GM12874 (cell line): ENCODE data around the gene SMAGP.

Experiments used
- TF ChIP-seq, protein P1 (sequence below): IDR thresholded peaks from 2 replicates; pipeline ENCODE4 v1.5.1; 2011; ENCODE audit warnings: low read depth, mild to moderate bottlenecking, control low read depth, low read length, moderate library complexity; ENCODE audit not compliant: insufficient read depth

SMAGP gene

DNA sequence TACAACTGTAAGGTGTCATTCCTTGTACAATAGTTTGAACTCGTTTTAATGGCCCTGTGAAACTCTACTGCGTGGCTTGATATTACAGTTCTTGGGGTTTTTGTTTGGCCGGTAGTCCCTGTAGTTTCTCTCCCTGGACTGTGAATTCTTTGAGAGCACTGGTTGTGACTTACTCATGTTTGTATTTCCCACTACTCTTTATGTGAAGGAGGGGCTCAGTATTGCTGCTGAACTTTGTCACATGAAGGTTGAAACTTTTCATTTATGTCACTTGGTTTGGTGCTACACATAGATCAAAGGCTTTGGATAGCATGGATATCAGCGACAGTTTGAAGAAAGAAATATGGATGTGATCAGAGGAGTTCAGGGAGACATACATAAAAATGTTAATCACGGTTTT lies 50.9 kb downstream of the SMAGP start:
- TF ChIP-seq, protein P1, sequence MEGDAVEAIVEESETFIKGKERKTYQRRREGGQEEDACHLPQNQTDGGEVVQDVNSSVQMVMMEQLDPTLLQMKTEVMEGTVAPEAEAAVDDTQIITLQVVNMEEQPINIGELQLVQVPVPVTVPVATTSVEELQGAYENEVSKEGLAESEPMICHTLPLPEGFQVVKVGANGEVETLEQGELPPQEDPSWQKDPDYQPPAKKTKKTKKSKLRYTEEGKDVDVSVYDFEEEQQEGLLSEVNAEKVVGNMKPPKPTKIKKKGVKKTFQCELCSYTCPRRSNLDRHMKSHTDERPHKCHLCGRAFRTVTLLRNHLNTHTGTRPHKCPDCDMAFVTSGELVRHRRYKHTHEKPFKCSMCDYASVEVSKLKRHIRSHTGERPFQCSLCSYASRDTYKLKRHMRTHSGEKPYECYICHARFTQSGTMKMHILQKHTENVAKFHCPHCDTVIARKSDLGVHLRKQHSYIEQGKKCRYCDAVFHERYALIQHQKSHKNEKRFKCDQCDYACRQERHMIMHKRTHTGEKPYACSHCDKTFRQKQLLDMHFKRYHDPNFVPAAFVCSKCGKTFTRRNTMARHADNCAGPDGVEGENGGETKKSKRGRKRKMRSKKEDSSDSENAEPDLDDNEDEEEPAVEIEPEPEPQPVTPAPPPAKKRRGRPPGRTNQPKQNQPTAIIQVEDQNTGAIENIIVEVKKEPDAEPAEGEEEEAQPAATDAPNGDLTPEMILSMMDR: no peak

DNA sequence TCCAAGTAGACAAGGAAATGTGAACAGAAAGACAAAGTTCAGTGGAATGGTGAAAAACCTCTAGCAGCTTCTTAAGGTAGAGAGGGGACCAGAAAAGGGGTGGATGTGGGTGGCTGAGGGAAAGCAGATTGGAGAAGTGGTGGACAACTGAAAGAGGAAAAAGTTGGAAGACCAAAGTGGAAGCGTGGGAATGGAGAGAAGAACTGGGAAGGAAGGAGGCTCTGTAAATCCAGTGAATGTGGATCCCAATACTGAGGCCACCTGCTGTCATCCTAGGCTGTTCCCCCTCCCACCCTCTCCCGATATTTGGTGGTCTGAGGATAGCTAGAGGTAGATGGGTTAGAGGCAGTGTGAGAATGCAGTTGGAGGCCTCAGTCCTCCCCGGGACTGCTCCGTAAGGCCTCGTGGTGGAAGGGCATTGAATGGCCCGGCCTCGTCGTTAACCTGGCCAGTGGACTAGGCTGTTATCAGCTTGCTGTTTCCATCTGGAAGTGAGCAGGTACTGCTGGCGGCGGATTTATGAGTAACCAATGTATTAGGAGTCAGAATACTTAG lies 51.5 kb downstream of the SMAGP start:
- TF ChIP-seq, protein P1: no peak

DNA sequence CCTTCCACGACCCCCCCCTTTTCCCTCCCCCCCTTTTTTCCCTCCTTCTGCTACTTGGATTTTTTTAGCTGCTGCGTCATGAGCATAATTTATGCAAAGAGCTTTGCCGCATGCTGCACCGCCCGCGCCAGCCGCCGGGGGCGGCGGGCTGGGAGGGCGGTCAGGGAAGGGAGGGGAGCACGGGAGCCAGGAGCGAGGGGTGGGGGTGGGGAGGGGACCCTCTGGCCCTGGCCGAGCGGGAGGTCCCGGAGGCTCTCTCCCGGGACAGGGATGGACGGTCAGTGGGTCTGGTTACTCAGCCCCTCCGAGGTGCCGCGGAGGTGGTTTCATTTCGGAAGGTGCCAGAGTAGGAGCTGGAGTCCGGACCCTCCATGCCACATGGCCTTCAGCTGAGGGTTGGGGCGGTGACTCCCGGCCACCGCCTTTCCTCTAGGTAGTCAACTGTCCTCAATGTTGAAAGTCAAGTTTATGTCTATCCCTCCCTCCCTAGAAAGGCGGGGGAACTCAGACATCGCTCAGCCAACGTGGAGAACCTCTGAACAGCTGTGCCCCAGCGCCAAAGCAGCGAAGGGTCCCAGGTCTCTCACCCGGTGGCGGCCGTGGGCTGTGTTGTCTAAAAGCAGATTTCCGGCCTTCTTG lies 52.1 kb downstream of the SMAGP start, which contains the start of gene POU6F1:
Gene POU6F1 (minus strand): TSS at position 95 of the 639 bp plus-strand sequence. CDS start 11,226 bp downstream, outside the sequence.
- TF ChIP-seq, protein P1: peak; percentile 79

DNA sequence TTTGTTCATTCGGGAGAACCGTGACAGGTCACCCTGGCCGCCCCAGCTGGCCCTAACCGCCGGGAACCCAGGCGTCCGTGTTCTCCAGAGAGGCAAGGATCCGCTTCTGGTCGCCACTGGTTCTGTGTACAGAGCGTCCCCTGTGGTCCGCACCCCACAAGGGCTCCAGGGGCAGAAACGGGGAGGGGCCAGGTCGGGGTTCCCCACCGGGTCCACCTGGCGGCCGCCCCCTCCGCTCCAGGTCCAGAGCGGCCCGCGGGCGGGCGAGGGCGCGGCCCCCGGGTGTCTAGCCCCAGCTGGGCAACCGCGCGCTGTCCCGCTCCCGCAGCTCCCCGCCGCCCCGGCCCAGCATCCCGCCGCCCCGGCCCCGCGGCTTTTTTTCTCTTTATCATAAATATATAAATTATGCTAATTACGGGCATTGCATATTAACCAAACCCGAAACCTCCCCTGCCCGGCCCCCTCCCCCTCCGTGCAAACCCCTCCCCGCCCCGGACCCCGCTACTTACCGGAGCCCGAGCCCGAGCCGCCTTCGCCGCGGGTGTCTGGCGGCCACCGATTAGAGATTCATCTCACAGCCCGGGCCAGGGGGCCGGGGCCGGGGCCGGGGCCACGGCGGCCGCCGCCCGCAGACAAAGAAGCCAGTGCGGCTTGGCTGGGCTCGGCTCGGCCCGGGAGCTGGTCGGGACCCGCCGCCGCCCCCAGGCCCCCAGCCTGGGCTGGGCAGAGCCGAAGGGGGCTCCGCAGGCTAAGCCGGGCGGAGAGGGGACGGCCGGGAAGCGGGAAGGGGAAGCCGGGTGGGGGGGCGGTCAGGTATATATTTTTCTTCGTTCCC lies 52.9 kb downstream of the SMAGP start:
- TF ChIP-seq, protein P1: peak; percentile 52

DNA sequence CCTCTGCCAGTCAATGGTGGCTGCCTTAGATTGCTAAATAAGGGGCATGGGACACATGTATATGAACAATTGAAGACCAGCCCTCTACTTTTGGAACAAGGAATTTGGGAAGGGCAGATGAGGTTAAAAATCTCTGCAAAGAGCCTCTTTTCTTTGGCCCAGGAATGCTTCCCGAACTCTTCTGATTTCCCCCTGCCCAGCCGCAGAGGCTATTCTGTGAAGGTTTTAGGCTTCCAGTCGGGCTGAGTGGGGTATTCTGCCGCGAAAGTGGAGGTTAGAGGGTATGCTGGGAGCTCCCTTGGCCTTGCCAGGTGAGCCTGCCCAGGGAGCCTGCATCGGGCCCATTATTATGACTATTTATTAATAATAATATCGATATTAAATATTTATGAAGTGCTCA lies 53.6 kb downstream of the SMAGP start:
- TF ChIP-seq, protein P1: no peak

DNA sequence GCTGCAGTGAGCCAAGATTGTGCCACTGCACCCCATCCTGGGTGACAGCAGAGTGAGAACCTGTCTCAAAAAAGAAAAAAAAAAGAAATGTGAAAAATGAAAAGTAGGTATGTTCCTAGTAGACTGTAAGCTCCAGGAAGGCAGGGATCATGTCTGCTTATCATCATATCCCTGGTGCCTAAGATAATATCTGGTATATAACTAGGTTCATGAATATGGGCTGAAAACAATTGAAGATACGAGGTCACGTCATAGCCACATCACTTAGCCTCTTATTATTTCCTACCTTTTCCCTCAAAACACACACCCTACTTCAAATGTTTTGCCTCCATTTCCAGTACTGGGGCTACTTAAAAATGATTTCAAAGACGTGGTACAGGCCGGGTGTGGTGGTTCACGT lies 55.3 kb downstream of the SMAGP start:
- TF ChIP-seq, protein P1: no peak

DNA sequence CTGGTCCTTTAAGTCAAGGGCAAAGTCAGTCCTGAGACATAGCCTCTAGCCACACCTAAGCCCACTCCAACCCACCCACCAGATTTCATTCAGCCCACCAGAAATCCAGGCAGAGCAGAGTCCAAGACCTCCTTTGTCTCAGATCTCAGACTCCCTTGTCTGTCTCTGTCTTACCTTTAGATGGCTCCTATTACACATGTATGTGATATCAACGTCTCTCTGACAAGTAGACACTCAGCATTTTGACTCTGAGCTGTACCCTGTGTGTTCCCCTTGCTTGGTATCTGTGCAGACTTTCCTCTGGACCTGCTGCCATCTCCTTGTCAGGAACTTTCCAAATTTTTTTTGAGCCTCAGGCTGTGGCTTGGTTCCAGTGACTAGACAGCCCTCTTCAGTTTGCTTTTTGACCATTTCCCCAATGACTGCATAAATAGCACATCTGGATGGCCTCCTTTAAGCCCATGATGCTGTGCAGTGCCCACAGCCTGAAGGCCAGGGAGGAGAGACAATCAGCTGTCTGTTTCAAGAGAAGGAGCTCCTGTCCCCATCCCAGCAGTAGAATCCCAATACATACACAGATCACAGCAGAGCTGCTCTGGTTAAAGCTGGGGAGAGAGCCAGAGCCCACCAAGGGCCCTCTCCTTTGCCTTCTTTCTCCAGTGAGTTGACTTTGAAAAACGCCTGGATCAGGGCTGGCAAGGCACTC lies 59.4 kb downstream of the SMAGP start:
- TF ChIP-seq, protein P1: no peak
